Hippocampal formation (tissue), 2 donors: ENCODE measurements around the gene XKR3.
"Not testable (repeated sequence)": the region's sequence is repeated elsewhere in the genome, so short reads cannot be mapped to it uniquely, and the experiment has no call there.

ENCODE experiments used
- DNase-seq, 2 donors: peaks; one replicate each; lab custom pipeline; 2025; lab: John Stamatoyannopoulos, UW

The XKR3 gene

DNA sequence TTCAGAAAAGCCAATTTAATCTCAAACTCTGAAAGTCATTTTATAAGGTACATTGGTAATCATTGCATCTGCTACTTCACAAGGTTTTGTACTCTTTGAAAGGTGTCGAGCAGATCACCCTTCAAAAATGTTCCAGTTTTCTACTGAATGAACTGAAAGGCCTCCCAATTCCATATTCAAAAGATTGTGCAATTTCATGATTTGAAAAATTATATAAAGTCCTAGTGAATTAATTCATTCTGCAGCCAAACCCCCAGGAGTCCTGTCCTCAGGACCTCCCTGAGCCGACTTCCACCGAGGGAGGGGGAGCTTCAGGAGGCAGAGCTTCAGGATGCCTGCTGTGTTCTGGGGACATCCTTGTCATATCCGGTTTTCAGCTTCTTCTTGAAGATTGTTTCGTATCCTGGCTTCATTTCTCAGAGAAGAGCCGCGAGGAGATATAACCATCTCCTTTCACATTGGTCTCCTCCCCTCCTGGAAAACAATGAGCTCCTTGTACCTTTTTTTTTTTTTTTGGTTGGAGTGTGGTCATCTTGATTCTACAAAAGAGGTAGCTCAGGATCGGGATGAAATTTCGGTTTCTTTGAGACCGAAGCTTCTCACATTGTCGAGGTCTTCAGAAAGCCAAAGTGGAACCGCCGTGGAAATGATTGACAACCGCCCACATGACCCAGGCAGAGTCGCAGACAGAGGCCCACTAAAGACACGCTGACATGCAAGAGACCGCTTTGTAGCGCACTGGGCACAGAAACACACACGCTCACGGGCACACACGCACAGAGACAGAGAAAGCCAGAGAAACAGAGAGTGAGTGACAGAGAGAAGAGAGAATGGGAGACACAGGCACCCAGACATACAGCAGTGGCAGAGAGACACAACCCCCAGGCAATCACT, 77.7 kb downstream of the XKR3 start:
- DNase-seq: not testable (repeated sequence)

DNA sequence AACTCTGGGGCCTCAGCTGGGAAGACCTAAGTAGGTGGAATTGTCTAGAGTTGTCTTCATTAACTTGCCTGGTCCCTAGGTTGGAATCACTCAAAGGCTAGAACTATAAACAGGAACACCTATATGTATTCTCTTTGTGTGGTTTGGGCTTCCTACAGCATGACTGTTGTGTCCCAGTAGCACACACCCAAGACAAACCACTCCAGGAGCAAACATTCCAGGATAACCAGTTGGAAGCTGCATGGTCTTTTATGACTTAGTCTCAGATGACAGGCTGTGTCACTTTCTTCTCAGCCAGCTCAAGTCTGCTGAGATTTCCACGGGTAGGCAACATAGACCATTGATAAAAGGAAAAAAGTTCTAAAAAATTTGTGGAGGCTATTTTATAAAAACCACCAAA, 90.9 kb downstream of the XKR3 start:
- not testable (repeated sequence) for DNase-seq
